COLO829 (cell line): ENCODE results near the gene NFE2.
"Not testable (repeated sequence)": the region's sequence is repeated elsewhere in the genome, so short reads cannot be mapped to it uniquely, and the experiment has no call there.

Experiments
- DNase-seq: peaks from one replicate; pipeline ENCODE4 v3.0.0; 2012; ENCODE audit warnings: low spot score

NFE2 gene

GRCh38 chr12:54282949-54283593, 17.7 kb downstream of the NFE2 start:
- DNase-seq: no peak

DNA sequence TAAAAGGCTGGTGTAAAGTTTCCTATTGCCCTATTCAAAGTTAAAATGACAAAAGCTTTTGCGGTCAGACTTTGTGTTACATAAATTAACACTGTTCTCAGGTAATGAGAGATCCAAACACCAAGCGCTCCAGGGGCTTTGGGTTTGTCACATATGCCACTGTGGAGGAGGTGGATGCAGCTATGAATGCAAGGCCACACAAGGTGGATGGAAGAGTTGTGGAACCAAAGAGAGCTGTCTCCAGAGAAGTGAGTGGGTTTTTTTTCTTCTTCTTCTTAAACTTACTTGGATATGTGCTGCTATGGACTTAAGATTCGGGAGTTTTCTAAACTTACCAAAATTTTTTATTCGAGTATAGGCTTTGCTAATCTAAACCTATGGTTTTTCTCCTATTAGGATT, 19.1 kb downstream of the NFE2 start:
- DNase-seq: not testable (repeated sequence)

- not testable (repeated sequence) for DNase-seq
Measured at GRCh38 chr12:54281261-54281638, 19.6 kb downstream of the NFE2 start.

DNA sequence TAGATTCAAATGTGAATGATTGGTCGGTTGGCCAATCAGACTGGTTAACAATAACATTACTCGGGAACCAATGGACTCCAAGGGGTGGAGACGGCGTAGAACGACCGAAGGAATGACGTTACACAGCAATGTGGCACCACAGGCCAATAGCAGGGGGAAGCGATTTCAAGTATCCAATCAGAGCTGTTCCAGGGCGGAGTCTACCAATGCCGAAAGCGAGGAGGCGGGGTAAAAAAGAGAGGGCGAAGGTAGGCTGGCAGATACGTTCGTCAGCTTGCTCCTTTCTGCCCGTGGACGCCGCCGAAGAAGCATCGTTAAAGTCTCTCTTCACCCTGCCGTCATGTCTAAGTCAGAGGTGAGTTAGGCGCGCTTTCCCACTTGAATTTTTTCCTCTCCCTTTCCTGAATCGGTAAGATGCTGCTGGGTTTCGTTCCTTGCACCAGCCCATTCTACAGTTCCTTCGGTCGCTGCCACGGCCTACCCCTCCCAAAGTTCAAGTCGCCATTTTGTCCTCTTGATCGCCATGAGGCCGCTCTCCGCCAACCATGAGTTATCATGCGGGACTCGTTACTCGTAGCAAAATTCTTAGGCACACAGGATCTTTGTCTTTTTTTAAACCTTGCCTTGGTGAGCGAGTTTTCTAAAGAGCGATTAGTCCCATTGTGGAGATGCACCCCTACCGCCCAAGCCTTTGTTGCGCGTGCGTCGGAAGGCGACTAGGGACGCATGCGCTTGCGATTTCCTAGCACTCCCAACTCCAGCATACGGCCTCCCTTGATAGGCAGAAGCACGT, 20.2 kb downstream of the NFE2 start, which contains the start of gene HNRNPA1:
Gene HNRNPA1, plus strand, starts transcription at position 259 of the 793 bp plus-strand sequence. Its CDS starts 82 bp downstream, at position 341.
- peak; percentile 99 for DNase-seq

- peak; percentile 100 for DNase-seq
Measured at GRCh38 chr12:54279632-54280467, 21.0 kb downstream of the NFE2 start, which contains the start of gene CBX5. TSS of gene CBX5 (minus strand) at chr12:54280122. CDS start at chr12:54257650, 22,472 bp downstream.

- no peak for DNase-seq
Measured at GRCh38 chr12:54279227-54279631, 21.6 kb downstream of the NFE2 start.

GRCh38 chr12:54277823-54278276, 23.0 kb downstream of the NFE2 start:
- DNase-seq: no peak

DNA sequence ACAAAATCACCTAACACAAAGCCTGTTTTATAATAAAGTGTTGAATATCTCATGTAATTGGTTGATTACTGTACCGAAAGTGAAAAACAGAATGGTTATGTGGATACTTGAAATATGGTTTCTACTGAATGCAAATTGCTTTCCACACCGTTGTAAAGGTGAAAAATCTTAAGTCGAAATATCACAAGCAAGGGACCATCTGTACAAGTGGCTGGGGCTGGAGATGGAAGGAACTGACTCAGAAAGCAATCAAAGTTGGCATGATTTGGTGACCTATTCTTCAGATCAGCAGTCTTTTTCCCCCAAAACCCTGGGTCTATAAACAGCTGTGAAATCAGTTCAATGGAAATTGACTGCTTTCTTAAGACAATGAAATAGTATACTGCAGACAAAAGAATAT, 24.4 kb downstream of the NFE2 start:
- no peak for DNase-seq

DNA sequence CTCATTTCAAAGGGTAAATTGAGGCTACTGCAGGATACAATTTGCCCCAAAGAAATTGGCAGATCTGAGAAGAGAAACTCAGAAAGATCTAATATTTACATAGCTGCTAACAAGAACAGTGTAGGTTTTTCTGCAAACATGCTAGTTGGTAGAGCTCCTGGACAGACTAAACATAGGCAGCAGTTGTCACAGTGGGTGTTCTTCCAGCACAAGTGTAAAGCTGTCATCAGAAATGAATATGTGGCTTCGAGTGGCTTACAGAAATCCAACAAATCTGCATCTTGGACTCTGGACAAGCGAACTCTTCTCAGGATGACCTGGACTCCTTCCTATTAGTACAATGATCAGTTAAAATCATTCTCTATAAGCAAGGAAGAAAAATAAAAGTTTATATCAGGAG, 26.8 kb downstream of the NFE2 start:
- DNase-seq: no peak

DNA sequence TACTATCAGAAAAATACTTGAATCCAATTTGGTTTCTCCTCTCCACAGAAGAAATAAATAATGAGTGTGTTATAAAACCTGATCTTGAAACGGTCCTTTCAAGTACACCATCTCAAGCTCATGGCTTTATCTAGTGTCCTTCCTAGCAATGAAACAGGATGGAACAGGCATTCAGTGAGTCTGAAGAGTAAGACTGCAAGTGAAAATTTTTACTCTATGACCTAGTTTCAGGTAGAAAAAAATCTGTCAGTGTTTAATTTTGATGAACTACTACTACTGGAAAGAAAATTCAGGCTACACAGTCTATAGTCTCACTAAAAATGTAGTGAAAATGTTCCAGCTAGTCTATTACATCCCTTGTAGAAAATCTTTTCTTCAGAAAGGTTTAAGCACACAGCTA, 28.6 kb downstream of the NFE2 start:
- no peak for DNase-seq

DNA sequence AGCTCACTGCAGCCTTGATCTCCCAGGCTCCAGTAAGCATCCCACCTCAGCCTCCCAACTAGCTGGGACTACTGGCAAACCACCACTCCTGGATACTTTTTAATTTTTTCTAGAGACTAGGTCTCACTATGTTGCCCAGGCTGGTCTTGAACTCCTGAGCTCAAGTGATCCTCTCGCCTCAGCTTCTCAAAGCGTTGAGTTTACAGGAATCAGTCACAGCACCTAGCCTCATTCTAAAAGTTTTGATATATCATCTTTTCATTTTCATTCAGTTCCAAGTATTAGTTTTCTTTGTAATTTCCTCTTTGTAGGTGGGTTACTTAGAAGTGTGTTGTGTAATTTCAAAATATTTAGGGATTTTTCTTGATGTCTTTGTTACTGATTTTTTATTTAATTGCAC, 30.5 kb downstream of the NFE2 start:
- DNase-seq: no peak

- no peak for DNase-seq
Measured at GRCh38 chr12:54266852-54267251, 34.0 kb downstream of the NFE2 start.

GRCh38 chr12:54265364-54265812, 35.4 kb downstream of the NFE2 start:
- DNase-seq: no peak

DNA sequence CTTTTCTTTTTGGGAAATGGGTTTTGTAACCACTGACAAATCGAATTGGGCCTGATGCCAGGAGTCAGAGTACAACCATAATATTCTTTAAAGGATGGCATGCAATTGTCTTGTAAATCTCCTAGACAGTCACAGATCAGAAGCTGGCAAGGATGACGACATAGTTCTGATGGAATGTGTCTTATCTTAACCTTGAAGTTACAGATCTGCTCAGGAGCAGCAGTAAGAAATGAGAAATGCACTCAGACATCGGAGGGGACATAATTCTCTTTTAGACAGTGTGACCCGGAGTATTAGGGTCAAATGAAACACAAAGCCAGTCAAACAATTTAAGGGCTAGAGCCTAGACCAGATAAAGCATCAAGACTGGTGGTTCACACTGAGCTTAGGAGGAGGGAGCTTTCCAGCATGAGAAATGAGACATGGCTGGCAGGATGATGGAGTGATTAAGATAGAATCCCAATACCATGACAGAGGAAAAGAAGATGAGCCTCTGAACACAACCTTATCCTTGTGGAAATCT, 38.4 kb downstream of the NFE2 start:
- DNase-seq: no peak

DNA sequence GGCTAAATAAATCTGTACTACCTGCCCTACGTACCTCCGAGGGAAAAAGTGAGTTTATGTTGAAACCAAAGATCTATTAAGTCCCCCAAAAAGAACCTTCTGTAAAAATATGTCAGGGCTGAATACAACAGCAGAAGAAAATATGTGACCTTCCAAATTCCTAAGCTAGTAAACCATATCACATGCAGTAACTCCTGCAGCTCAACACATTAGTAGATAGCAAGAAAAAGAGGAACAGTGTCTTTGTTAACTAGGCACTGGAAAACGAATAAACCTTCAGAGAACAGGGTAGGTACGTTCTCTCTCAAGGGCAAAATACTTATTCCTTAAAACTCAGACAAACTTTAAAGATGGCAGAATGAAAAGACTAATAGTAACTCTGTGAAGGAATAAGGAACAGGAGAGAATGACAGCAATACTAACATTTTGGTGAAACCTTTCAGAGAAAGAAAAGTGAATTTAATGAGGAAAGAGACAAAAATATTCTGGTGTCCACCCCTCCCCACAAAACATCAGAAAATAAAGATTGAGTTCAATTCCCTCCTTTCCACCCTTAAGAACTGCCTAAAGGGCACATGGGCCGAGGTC, 38.9 kb downstream of the NFE2 start:
- DNase-seq: no peak

DNA sequence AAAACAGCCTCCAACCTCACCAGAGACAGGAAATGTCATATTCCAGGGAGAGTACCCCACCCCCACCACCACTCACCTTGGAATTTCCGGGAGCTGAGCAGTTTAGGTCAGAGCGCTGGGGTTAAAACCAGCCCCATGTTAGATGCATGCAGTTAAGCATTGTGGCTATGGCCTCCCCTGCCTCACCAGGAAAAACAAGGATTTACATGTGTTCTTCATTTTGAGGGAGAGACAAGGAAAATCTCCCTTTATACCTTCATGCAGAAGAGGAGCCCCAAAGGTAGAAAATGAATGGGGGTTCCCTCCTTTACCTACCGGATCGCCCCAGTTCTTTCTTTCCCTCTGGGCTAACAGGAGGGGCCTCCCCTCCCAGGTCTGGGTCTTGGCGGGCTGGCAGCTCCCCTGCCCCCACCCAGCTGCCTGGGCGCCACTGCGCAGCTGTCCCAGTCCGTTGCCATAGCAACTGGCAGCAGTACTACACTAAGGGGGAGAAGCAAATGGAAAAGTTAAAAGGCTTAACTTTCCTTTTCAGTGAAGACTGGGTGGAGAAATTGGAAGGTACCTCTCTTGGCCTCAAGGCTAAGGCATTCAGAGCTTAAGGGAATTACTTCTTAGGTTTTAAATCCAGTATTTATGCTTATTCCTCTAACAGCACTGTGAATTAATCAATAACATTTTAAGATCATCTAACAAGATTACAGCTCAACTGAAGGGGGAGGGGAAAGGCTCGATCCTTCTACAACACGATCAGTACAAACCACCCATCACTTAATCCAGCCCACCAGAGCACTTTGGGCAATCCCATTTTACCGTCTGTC, 41.4 kb downstream of the NFE2 start:
- DNase-seq: peak; percentile 96

DNA sequence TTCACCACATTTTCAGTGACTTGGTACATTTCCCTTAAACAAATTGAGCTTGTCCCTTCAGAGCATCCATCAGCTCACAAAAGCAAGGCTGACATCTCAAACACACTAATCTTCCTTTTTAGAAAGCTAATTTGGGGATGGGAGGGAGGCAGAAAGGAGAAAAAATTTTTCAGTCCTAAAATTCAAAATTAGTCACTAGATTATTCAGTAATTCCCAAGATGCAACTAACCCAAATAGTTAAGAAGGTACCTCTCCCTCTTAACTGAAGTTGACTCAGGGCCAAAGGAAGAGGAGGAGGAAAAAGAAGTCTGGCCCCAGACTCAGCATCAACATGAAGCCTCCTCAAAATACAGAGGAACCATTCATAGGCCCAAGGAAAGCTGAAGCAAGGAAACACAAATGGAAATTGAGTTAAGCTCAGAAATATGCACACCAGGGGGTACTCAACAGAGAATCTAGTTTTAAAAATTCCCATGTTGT, 42.6 kb downstream of the NFE2 start:
- DNase-seq: peak; percentile 71

- DNase-seq: no peak
Measured at GRCh38 chr12:54257332-54257731, 43.5 kb downstream of the NFE2 start.

- DNase-seq: no peak
Measured at GRCh38 chr12:54253240-54253639, 47.6 kb downstream of the NFE2 start.

GRCh38 chr12:54251667-54252284, 49.0 kb downstream of the NFE2 start:
- DNase-seq: peak; percentile 63
